NCI-H460 (cell line): ENCODE measurements around the gene PHTF1. TPM values are rescaled to one million over a fixed set of nuclear protein-coding genes. Genes with fewer than 3 reads are reported as not detected.

Experiments used
- total RNA-seq: library from RNA; depleted of rRNA; stranded (reverse); fragments of >200 nt; shearing (Covaris generic); gene quantifications from 2 replicates; pipeline ENCODE4 v1.2.3, GENCODE V29; 2014; rRNA removed

PHTF1 gene
- total RNA-seq, 1 experiment from 2014 or later, result 11.5 TPM

Other genes starting within 250 kb of the PHTF1 start
- 6.0 and 7.1 TPM in 2 replicates for gene RSBN1, start 53.0 kb upstream of the PHTF1 start, total RNA-seq
- not detected in 2 replicates for gene PTPN22, start 112.2 kb upstream of the PHTF1 start, total RNA-seq
- gene BCL2L15, start 128.1 kb upstream of the PHTF1 start, total RNA-seq, result 0.02 and 0.17 TPM in 2 replicates
- 9.4 and 11.9 TPM in 2 replicates for gene AP4B1, start 145.3 kb upstream of the PHTF1 start, total RNA-seq
- 5.4 and 6.2 TPM in 2 replicates for gene DCLRE1B, start 145.8 kb upstream of the PHTF1 start, total RNA-seq
- 15.6 and 16.9 TPM in 2 replicates for gene HIPK1, start 169.8 kb upstream of the PHTF1 start, total RNA-seq
- 0.40 and 0.45 TPM in 2 replicates for gene OLFML3, start 220.0 kb upstream of the PHTF1 start, total RNA-seq